K562 (cell line): Measurements from ENCODE around the gene ZNF275. TPM values are rescaled to one million over a fixed set of nuclear protein-coding genes. Genes with fewer than 3 reads are reported as not detected.

Source experiments
- ATAC-seq: fragments of 200-7000 bp; cut with Tn5 transposase; 3 replicates; pipeline ENCODE4 v1.9.1; 2020; ENCODE audit warnings: moderate library complexity
- BruUV-seq: library from RNA; stranded (reverse); fragments of 400-500 nt; replicated peaks from 2 replicates; lab custom pipeline; 2021; lab: Mats Ljungman, UMichigan
- CTCF ChIA-PET: fragments of 300-600 bp; formaldehyde crosslinking; extraction: SDS; loops from one replicate; lab custom pipeline; 2021; ENCODE audit warnings: low intra/inter-chr PET ratio; lab: Yijun Ruan, JAX
- POLR2A ChIA-PET: fragments of 300-600, 350-650 bp; sonication (Branson Sonifier 250); formaldehyde crosslinking; extraction: SDS; loops from one replicate; lab custom pipeline; 2021; ENCODE audit warnings: antibody characterized with exemption, inconsistent platforms; lab: Yijun Ruan, JAX
- DNase-seq, 4 experiments: peaks; one replicate each; pipeline versions ENCODE4 v3.0.0 to v3.0.0-alpha.2; 2011 to 2018; ENCODE audit warnings: low spot score in 3 of 4, mixed read lengths in 3 of 4; ENCODE audit errors: extremely low read depth in 1 of 4
- FAIRE-seq: peaks from 2 replicates; lab custom pipeline; 2011; peaks lifted over from hg19 to GRCh38; lab: Jason Lieb, UNC
- H2AFZ ChIP-seq: 2 replicates; pipeline ENCODE4 v1.6.0; 2011; ENCODE audit warnings: low read depth, low read length, control low read depth, inconsistent platforms
- H3K27ac ChIP-seq: fragments of 200-600 bp; 3 replicates; pipeline ENCODE4 v1.8.0; 2011; ENCODE audit warnings: low read depth, mild to moderate bottlenecking, control low read depth, inconsistent platforms, low read length, moderate library complexity, mixed read lengths; ENCODE audit errors: extremely low read depth
- H3K27me3 ChIP-seq, 2 experiments: fragments of 300-600 bp in 1 of 2; 2 replicates in 1 of 2; 3 replicates in 1 of 2; pipeline versions ENCODE4 v1.6.0 to v1.8.0; 2011; ENCODE audit warnings: inconsistent platforms in 2 of 2, low read length in 2 of 2, mild to moderate bottlenecking in 1 of 2, mixed read lengths in 1 of 2, moderate library complexity in 1 of 2; ENCODE audit not compliant: control insufficient read depth in 2 of 2, insufficient read depth in 2 of 2
- H3K36me3 ChIP-seq: fragments of 300-600 bp; 3 replicates; pipeline ENCODE4 v1.8.0; 2011; ENCODE audit warnings: mild to moderate bottlenecking, low read length, inconsistent platforms; ENCODE audit not compliant: control insufficient read depth, insufficient read depth
- H3K4me1 ChIP-seq, 2 experiments: fragments of 200-600 bp in 1 of 2; replicated peaks in 1 of 2; 2 replicates in 1 of 2; 3 replicates in 1 of 2; pipeline versions ENCODE4 v1.5.1 to v1.8.0; 2011; ENCODE audit warnings: inconsistent platforms in 2 of 2, low read length in 2 of 2, mild to moderate bottlenecking in 1 of 2, mixed read lengths in 1 of 2, moderate library complexity in 1 of 2; ENCODE audit not compliant: control insufficient read depth in 2 of 2, insufficient read depth in 2 of 2
- H3K4me2 ChIP-seq: 2 replicates; pipeline ENCODE4 v1.6.1; 2011; ENCODE audit warnings: low read length, control low read depth, inconsistent platforms, mixed read lengths; ENCODE audit not compliant: insufficient read depth
- H3K4me3 ChIP-seq: fragments of 200-600 bp; sonication (generic), shearing (Covaris generic); 2 replicates; pipeline ENCODE4 v1.5.1; 2016; ENCODE audit warnings: control low read depth, inconsistent platforms
- H3K79me2 ChIP-seq: fragments of 200-600 bp; 3 replicates; pipeline ENCODE4 v1.8.0; 2011; ENCODE audit warnings: low read length, inconsistent platforms; ENCODE audit not compliant: control insufficient read depth, insufficient read depth
- H3K9ac ChIP-seq, 2 experiments: 2 replicates each; pipeline versions ENCODE4 v1.6.0 to v1.6.1; 2011; ENCODE audit warnings: low read depth in 2 of 2, low read length in 2 of 2, control low read depth in 1 of 2, inconsistent platforms in 1 of 2, mild to moderate bottlenecking in 1 of 2, mixed read lengths in 1 of 2; ENCODE audit not compliant: insufficient read depth in 1 of 2
- H3K9me1 ChIP-seq: one replicate; pipeline ENCODE4 v1.6.0; 2011; ENCODE audit warnings: inconsistent platforms, mild to moderate bottlenecking, low read length, moderate library complexity; ENCODE audit not compliant: control insufficient read depth, insufficient read depth
- H3K9me3 ChIP-seq: replicated peaks from 2 replicates; pipeline ENCODE4 v1.5.1; 2011; ENCODE audit warnings: low read depth, low read length, inconsistent platforms; ENCODE audit not compliant: control insufficient read depth, insufficient read depth
- H4K20me1 ChIP-seq: replicated peaks from 2 replicates; pipeline ENCODE4 v1.6.1; 2011; ENCODE audit warnings: low read length, inconsistent platforms, mixed read lengths; ENCODE audit not compliant: control insufficient read depth, insufficient read depth
- ATF3 ChIP-seq, 2 experiments: fragments of 450-650 bp in 1 of 2; sonication (generic) in 1 of 2; formaldehyde crosslinking in 1 of 2; IDR thresholded peaks in 1 of 2; conservative IDR thresholded peaks in 1 of 2; 2 replicates each; pipeline versions ENCODE4 v1.6.1 to v1.8.1; 2016 to 2023; ENCODE audit warnings: mild to moderate bottlenecking in 2 of 2, moderate library complexity in 2 of 2, inconsistent platforms in 1 of 2, missing genetic modification reagents in 1 of 2
- BRD9 ChIP-seq: fragments of 450-650 bp; IDR thresholded peaks from 2 replicates; pipeline ENCODE4 v1.6.1; 2018; ENCODE audit warnings: low read depth; ENCODE audit not compliant: partially characterized antibody
- ESRRA ChIP-seq: fragments of 450-650 bp; IDR thresholded peaks from 2 replicates; pipeline ENCODE4 v1.6.1; 2014; ENCODE audit warnings: low read depth, mild to moderate bottlenecking, moderate library complexity, borderline replicate concordance
- FOSL1 ChIP-seq: fragments of 200-800 bp; sonication (Bioruptor generic); conservative IDR thresholded peaks from 2 replicates; pipeline ENCODE4 v1.6.1; 2016; ENCODE audit warnings: missing genetic modification characterization, missing compliant biosample characterization
- POLR2B ChIP-seq: fragments of 450-650 bp; IDR thresholded peaks from 2 replicates; pipeline ENCODE4 v1.6.1; 2018; ENCODE audit warnings: low read depth; ENCODE audit not compliant: partially characterized antibody
- RCOR1 ChIP-seq, 2 experiments: IDR thresholded peaks; 2 replicates each; pipeline ENCODE4 v1.6.1; 2012; ENCODE audit warnings: low read depth in 2 of 2, low read length in 2 of 2, borderline replicate concordance in 1 of 2, improper control_type of control experiment in 1 of 2
- REST ChIP-seq, 2 experiments: fragments of 450-650 bp; formaldehyde crosslinking in 1 of 2; IDR thresholded peaks; 2 replicates each; pipeline versions ENCODE4 v1.4.0 to v1.6.1; 2014 to 2020; ENCODE audit warnings: mild to moderate bottlenecking in 2 of 2, borderline replicate concordance in 1 of 2, low read depth in 1 of 2
- WGBS: fragments of 100-300 bp; shearing (Covaris generic); methylation state at CpG from one replicate; pipeline ENCODE4 v1.1.6; 2016; ENCODE audit warnings: low coverage, mixed read lengths; ENCODE audit not compliant: insufficient coverage; ENCODE audit errors: missing lambda C conversion rate; 5-methylcytosine and 5-hydroxymethylcytosine counted together
- in situ Hi-C: fragments of 300-500 bp; cut with MboI; formaldehyde crosslinking; loops from 4 replicates; pipeline ENCODE4 v1.15.0; 2018; ENCODE audit warnings: inconsistent platforms, mixed read lengths
- intact Hi-C: fragments of 100-400 bp; cut with micrococcal nuclease; formaldehyde crosslinking; loops from 2 replicates; pipeline ENCODE4 v1.14.2; 2022
- polyA plus RNA-seq, 8 experiments: library from polyadenylated mRNA; depleted of rRNA in 4 of 8; stranded (reverse) in 5 of 8; unstranded in 3 of 8; fragments of >200 nt; fragmentation: Nextera tagmentation in 2 of 8; fragmentation: Illumina TruSeq in 1 of 8; extraction: Ambion mirVana in 2 of 8; extraction: Trizol in 1 of 8; gene quantifications; 2 replicates each; pipeline versions ENCODE4 v1.2.1 to v1.2.3, GENCODE V29; 2011 to 2014; ENCODE audit warnings: inconsistent platforms in 1 of 8, missing spikeins in 1 of 8
- total RNA-seq, 7 experiments: library from RNA; depleted of rRNA in 6 of 7; stranded (reverse); fragments of >200 nt in 6 of 7; fragmentation: Illumina TruSeq in 2 of 7; extraction: Trizol in 2 of 7; gene quantifications; 2 replicates each; pipeline versions ENCODE4 v1.2.1 to v1.2.3, GENCODE V29; 2011 to 2021; ENCODE audit warnings: low replicate concordance in 1 of 7
- TF ChIP-seq, protein P1 (sequence below): IDR thresholded peaks from 3 replicates; pipeline ENCODE4 v1.6.1; 2011; ENCODE audit warnings: borderline replicate concordance, mild to moderate bottlenecking; ENCODE audit not compliant: insufficient read length, insufficient read depth

Gene ZNF275
- total and polyA plus RNA-seq, 9 of the 15 experiments (the other 6 are each of a cell fraction or from before 2014, with no cell fraction given), result 2.1 to 19.1 (median 12.0) TPM

- peaks cover 6% of the 10 kb centered on the region; the same call in 1 of the 2 replicates for H3K9me3 ChIP-seq
- peak overlapping the region in 1 of 2 experiments; percentile 24; a peak in 3 of 4 replicates for H3K9ac ChIP-seq
- ATAC-seq (peak; percentile 89), DNase-seq (peak; percentile 62 to 75 (median 68)), FAIRE-seq (peak; percentile 96)
- ChIA-PET CTCF (no interaction called here), POLR2A (interaction anchor here (0.5 to 1.5 kb wide), 4 partner anchors 16 to 349 kb away, joined by 3 to 5 read pairs (median 4); no protein-coding TSS in a partner anchor)
- no TSS peak for BruUV-seq
- H3K9me1 ChIP-seq, result no peaks in the 10 kb centered on the region
- H3K4me3 ChIP-seq, result no peak overlapping the region
- WGBS, result 15% methylated on average over 11 of the region's 12 CpGs
- peaks cover 33% of the 10 kb centered on the region in 2 experiments for H3K4me1 ChIP-seq
- in situ Hi-C loops, result no loop called here
- H3K27me3 ChIP-seq, result no peaks in the 10 kb centered on the region; a peak in 1 of 5 replicates
- no peaks in the 10 kb centered on the region for H4K20me1 ChIP-seq
- no peaks in the 10 kb centered on the region for H3K79me2 ChIP-seq
- peak overlapping the region; percentile 87 for H2AFZ ChIP-seq
- H3K27ac ChIP-seq, result peak overlapping the region; percentile 65
- no peaks in the 10 kb centered on the region for H3K36me3 ChIP-seq
- intact Hi-C loops, result loop anchor here (5.0 kb wide), 1 partner anchor 45 kb away; no protein-coding TSS in a partner anchor
- peak overlapping the region; percentile 71 for H3K4me2 ChIP-seq
- TF ChIP-seq FOSL1 (tag), result peak; percentile 59; the same call in 1 of the 2 replicates
- no peak for TF ChIP-seq POLR2B
- peak; percentile 89 for TF ChIP-seq ESRRA
- TF ChIP-seq, protein P1, sequence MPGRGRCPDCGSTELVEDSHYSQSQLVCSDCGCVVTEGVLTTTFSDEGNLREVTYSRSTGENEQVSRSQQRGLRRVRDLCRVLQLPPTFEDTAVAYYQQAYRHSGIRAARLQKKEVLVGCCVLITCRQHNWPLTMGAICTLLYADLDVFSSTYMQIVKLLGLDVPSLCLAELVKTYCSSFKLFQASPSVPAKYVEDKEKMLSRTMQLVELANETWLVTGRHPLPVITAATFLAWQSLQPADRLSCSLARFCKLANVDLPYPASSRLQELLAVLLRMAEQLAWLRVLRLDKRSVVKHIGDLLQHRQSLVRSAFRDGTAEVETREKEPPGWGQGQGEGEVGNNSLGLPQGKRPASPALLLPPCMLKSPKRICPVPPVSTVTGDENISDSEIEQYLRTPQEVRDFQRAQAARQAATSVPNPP, result no peak
- peak; percentile 38 for TF ChIP-seq BRD9
- TF ChIP-seq RCOR1 (IDR thresholded peaks at IDR 0.05; ENCODE audit: borderline replicate concordance in 1 of 2, low read depth in 2 of 2, low read length in 2 of 2), result peak in 1 of 2 experiments; percentile 90; a peak in 2 of 4 replicates
- peak; percentile 24; the same call in 1 of the 2 replicates for TF ChIP-seq ATF3 (IDR thresholded peaks at IDR 0.05)
- TF ChIP-seq ATF3 (CRISPR knock-in tag; conservative IDR thresholded peaks at IDR 0.05), result no peak
- peak; percentile 54; the same call in 1 of the 2 replicates for TF ChIP-seq REST (IDR thresholded peaks at IDR 0.05; ENCODE audit: borderline replicate concordance)
- no peak for TF ChIP-seq REST (CRISPR knock-in tag; IDR thresholded peaks at IDR 0.05; ENCODE audit: low read depth)
Observed at GRCh38 chrX:153381684-153382532, 48.0 kb downstream of the ZNF275 start.
